Measurements from ENCODE around the gene TASP1. TPM values are rescaled to one million over a fixed set of nuclear protein-coding genes. Genes with fewer than 3 reads are reported as not detected.
"Not testable (repeated sequence)": the region's sequence is repeated elsewhere in the genome, so short reads cannot be mapped to it uniquely, and the experiment has no call there.

Gene TASP1
- total RNA-seq, 1 donor from 2014 or later, result 22.4 TPM

DNA sequence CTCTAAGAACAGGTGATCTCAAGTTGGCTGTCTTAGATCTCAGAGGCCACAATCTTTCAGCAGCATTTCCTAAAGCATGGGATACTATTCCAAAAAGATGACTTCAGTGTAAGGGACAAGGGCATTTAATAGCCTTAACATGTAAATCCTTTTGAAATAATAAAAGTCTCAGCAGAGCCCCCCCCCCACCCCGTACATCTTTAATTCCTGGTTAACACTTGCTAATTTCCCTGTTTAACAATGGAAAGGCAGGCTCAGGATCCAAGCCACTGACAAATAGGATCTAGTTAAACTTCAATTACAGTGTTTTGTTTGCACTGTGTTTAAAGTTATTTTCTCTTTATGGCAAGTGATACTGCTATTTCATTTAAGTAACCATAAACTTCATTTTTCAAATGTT lies 12.0 kb downstream of the TASP1 start:
- H3K4me3 Mint-ChIP-seq (ENCODE audit: low read depth), result no peak overlapping the region
- peaks cover 3% of the 10 kb centered on the region for H3K36me3 Mint-ChIP-seq (ENCODE audit: insufficient read depth)
- peaks cover 8% of the 10 kb centered on the region for H3K4me1 Mint-ChIP-seq (ENCODE audit: low read depth)
- no peaks in the 10 kb centered on the region for H3K9me3 Mint-ChIP-seq (ENCODE audit: low read depth)
- no peak for DNase-seq (ENCODE audit: low spot score, unreplicated experiment)
- TF ChIP-seq, protein P1, sequence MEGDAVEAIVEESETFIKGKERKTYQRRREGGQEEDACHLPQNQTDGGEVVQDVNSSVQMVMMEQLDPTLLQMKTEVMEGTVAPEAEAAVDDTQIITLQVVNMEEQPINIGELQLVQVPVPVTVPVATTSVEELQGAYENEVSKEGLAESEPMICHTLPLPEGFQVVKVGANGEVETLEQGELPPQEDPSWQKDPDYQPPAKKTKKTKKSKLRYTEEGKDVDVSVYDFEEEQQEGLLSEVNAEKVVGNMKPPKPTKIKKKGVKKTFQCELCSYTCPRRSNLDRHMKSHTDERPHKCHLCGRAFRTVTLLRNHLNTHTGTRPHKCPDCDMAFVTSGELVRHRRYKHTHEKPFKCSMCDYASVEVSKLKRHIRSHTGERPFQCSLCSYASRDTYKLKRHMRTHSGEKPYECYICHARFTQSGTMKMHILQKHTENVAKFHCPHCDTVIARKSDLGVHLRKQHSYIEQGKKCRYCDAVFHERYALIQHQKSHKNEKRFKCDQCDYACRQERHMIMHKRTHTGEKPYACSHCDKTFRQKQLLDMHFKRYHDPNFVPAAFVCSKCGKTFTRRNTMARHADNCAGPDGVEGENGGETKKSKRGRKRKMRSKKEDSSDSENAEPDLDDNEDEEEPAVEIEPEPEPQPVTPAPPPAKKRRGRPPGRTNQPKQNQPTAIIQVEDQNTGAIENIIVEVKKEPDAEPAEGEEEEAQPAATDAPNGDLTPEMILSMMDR (IDR thresholded peaks at IDR 0.05; ENCODE audit: unreplicated experiment), result no peak
- H3K27me3 Mint-ChIP-seq, result no peaks in the 10 kb centered on the region
- no peak overlapping the region for H3K27ac Mint-ChIP-seq

DNA sequence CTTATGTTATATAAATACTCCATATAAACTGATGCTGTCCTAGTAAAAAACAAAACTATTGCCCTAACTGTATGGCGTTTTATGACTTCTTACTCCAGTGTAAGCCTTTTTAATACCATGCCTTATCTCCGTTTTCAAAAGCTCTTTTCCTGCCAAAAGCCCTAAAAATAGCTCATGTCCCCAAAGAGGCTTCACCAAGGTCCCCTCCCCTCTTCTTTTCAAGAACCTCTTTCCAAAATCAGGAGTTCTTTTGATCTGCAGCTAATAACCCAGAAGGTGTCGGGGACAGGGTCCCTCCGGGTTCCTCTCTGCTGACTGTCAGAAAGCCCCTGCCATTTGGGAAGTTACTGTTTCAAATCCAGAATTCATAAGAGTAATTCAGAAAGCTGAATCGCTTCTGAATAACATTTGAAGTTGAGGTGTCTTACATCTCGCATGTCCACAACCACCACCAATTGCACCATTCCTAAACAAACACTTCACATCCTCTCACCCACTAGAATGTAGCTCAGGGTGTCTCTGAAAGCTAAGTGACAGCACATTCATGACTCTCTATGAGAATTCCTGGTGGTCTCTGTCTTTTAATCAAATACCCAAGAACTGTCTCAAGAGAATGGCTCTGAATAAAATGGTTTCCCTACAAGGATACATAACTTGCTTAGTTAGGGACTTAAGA lies 13.3 kb downstream of the TASP1 start:
- no peak for DNase-seq (ENCODE audit: low spot score, unreplicated experiment)
- no peak overlapping the region for H3K4me3 Mint-ChIP-seq (ENCODE audit: low read depth)
- peaks cover 3% of the 10 kb centered on the region for H3K36me3 Mint-ChIP-seq (ENCODE audit: insufficient read depth)
- peaks cover 8% of the 10 kb centered on the region for H3K4me1 Mint-ChIP-seq (ENCODE audit: low read depth)
- no peak overlapping the region for H3K27ac Mint-ChIP-seq
- TF ChIP-seq, protein P1 (IDR thresholded peaks at IDR 0.05; ENCODE audit: unreplicated experiment), result no peak
- no peaks in the 10 kb centered on the region for H3K27me3 Mint-ChIP-seq
- no peaks in the 10 kb centered on the region for H3K9me3 Mint-ChIP-seq (ENCODE audit: low read depth)

DNA sequence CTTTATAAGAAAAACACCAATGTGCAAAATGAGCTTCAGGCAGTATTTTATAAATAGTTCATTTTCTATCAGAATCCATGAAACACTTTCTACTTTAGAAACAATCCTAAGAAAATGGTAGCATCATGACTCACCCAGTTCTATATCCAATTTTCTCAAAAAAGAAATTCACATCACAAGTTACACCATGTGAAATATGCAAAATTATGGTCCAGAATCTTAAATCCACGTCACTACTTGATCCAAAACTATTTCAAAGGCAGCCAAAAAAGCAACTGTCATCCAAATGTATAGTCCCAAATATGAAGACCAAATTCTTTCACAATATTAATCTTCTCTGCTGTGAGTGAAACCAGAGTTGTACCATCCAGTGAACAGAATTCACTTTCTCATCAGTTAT lies 19.3 kb downstream of the TASP1 start:
- H3K9me3 Mint-ChIP-seq (ENCODE audit: low read depth); DNase-seq (ENCODE audit: low spot score, unreplicated experiment); H3K27ac Mint-ChIP-seq; H3K36me3 Mint-ChIP-seq (ENCODE audit: insufficient read depth); H3K4me3 Mint-ChIP-seq (ENCODE audit: low read depth); H3K27me3 Mint-ChIP-seq; H3K4me1 Mint-ChIP-seq (ENCODE audit: low read depth): not testable (repeated sequence)

DNA sequence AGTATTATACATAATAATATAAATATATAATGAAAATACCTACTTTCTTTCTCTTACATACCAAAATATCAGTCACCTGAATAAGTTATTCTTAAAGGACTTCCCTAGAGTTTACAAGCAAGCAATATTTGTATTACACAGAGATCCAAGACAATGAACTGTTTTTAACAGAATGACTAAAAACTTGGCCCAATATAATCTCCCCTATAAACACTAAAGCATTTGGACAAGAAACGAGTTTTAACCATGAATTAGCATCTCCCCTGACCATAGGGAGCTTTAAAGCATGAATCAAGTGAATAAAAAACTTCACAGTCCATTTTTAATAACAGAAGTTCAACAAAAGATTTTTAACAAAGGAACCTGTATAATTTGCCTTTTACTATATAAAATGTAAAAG lies 20.3 kb downstream of the TASP1 start:
- not testable (repeated sequence) for H3K4me1 Mint-ChIP-seq (ENCODE audit: low read depth); H3K27ac Mint-ChIP-seq; DNase-seq (ENCODE audit: low spot score, unreplicated experiment); H3K9me3 Mint-ChIP-seq (ENCODE audit: low read depth); H3K36me3 Mint-ChIP-seq (ENCODE audit: insufficient read depth); H3K4me3 Mint-ChIP-seq (ENCODE audit: low read depth); H3K27me3 Mint-ChIP-seq

DNA sequence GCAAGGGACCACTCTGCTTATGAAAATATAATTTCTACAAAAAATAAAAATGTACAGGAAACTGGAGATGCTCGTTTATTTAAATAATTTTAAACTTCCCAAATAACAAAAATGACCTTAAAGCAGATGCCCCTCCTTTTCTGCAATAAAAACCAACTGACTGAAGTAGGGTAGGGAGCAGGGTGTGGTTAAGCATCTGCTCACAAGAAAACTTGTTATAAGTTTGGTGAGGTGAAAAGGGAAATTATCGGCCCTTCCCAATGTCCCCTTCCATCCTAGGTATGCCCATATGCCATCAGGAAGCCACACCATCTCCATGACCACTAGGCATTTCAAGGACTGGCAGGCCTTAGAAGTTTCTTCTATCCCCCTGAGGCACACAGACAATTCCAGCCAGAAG lies 21.1 kb downstream of the TASP1 start:
- not testable (repeated sequence) for H3K36me3 Mint-ChIP-seq (ENCODE audit: insufficient read depth); H3K4me3 Mint-ChIP-seq (ENCODE audit: low read depth); H3K4me1 Mint-ChIP-seq (ENCODE audit: low read depth); DNase-seq (ENCODE audit: low spot score, unreplicated experiment); H3K9me3 Mint-ChIP-seq (ENCODE audit: low read depth); H3K27me3 Mint-ChIP-seq; H3K27ac Mint-ChIP-seq

DNA sequence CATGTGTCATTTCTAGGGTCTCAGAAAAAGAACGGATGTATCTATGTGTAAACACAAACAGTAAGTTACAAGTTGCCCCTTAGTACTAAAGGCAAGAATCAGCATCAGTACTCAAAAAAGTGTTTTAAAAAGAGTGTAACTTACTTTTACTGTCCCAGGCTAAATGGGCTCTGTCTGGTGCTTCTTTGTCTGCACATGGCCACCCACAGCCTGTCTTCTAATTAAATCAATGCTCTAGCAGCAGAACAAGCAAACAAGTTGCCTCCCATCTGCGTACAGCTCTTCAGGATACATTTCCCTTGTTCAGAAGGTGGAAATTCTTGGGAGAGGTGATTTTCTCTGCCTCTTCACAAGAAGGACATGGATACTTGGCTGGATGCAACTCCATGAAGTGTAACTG lies 22.0 kb downstream of the TASP1 start:
- H3K9me3 Mint-ChIP-seq (ENCODE audit: low read depth); H3K4me3 Mint-ChIP-seq (ENCODE audit: low read depth); H3K27me3 Mint-ChIP-seq; H3K36me3 Mint-ChIP-seq (ENCODE audit: insufficient read depth); H3K4me1 Mint-ChIP-seq (ENCODE audit: low read depth); DNase-seq (ENCODE audit: low spot score, unreplicated experiment): not testable (repeated sequence)
- H3K27ac Mint-ChIP-seq, result peak overlapping the region; percentile 5

DNA sequence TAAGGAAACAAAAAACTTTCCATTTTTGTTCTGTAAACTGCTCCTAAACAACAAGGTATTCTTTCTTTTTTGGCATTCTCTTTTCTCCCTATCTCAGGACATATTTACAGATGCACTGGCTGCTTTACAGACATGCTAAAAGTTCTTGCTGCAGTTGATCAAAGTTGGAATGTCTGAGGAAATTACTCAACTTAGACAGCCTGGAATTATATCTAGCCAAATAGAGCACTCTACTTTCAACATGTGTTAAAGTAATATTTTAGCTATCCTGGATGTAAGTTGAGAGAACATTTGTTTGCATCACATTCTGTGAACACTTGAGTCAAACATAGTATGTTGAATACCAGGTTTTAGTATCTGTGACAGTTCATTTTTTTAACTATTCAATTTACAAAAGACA lies 24.8 kb downstream of the TASP1 start:
- no peak overlapping the region for H3K27ac Mint-ChIP-seq
- H3K4me3 Mint-ChIP-seq (ENCODE audit: low read depth), result no peak overlapping the region
- peaks cover 5% of the 10 kb centered on the region for H3K36me3 Mint-ChIP-seq (ENCODE audit: insufficient read depth)
- H3K27me3 Mint-ChIP-seq, result no peaks in the 10 kb centered on the region
- no peaks in the 10 kb centered on the region for H3K9me3 Mint-ChIP-seq (ENCODE audit: low read depth)
- peaks cover 8% of the 10 kb centered on the region for H3K4me1 Mint-ChIP-seq (ENCODE audit: low read depth)
- DNase-seq (ENCODE audit: low spot score, unreplicated experiment), result no peak
- TF ChIP-seq, protein P1 (IDR thresholded peaks at IDR 0.05; ENCODE audit: unreplicated experiment), result no peak

Measured in progenitor cell of endocrine pancreas (in vitro differentiated cells).